AG09319 (cell line): ENCODE results near the gene CATSPER3.

Experiments used
- DNase-seq: peaks from one replicate; pipeline ENCODE4 v3.0.0-alpha.2; 2010; ENCODE audit warnings: low read depth; ENCODE audit errors: extremely low read depth
- CTCF ChIP-seq: IDR thresholded peaks from 2 replicates; pipeline ENCODE4 v1.5.1; 2011; ENCODE audit warnings: low read depth, mild to moderate bottlenecking, inconsistent platforms, low read length, moderate library complexity

CATSPER3 gene

GRCh38 chr5:134967607-134968006 is at the start of gene CATSPER3:
Gene CATSPER3 (plus strand): TSS chr5:134967907. CDS start chr5:134967992, 85 bp downstream.
- DNase-seq = no peak
- TF ChIP-seq CTCF = no peak

DNA sequence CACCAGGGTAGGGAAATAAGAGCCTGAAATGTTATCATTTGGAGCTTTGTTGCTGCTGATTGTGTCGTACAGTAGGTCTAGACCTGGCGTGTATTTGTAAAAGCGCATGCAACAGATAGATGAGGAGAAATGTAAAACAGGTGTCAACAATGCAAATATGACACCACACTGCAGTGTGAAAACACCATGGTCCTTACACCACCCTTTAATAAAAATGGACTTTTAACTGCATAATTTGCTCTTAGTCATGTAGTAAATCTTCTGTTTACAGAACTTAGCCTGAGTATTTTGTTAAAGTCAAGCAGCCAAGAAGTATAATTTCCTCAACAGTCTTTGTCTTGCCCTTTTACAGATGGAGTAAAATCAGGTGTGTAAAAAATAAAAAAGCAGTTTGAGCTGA is 48.8 kb upstream of the CATSPER3 start:
- TF ChIP-seq CTCF = no peak
- no peak for DNase-seq

GRCh38 chr5:134920848-134921575 is 46.7 kb upstream of the CATSPER3 start:
- no peak for DNase-seq

GRCh38 chr5:134932508-134932907 is 35.2 kb upstream of the CATSPER3 start:
- no peak for TF ChIP-seq CTCF
- DNase-seq = no peak

More at GRCh38 chr5:134920848-134921575, 46.7 kb upstream of the CATSPER3 start:
- TF ChIP-seq CTCF = no peak

GRCh38 chr5:134934202-134934601 is 33.5 kb upstream of the CATSPER3 start:
- TF ChIP-seq CTCF = no peak
- DNase-seq = no peak

DNA sequence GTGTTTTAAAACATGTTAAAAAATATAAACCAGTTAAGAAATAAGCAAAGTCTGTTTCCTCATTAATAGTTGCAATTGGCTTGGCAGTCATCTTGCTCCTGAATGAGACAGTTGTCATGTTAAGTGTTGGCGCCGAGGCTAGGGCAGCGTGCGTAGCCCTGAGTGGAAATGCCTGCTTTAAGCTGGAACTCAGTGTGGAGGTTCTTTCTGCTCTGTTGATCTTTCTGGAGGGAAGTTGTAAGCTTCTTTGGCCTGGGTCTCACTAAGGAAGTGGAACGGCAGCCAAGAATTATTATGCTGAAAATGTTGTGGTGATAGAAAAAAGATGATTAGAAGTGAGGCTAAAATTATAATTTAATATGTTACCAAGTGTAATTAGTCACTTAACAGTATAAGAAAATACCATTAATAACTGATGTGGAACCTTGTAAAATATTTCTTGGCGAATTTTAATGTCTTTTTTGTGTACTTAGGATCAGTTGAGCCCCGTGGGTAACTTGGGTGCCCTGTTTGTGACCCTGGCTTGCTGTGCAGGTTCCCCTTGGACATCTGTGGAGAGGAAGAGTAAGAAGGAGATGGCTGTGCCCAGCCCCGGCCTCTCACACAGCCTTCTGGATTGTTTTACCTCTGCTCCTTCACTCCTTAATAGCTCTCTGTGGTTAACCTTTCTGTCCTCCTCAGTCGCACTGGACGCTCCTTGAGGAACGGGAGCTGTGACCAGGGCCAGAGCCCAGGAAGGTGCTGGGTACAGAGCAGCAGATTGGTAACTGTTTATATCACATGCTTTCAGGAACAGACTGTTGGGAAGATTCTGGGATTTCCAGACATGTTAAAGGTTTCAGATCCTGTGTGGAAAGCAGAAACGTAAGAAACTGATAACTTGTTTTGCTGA is 31.8 kb upstream of the CATSPER3 start:
- DNase-seq = no peak
- TF ChIP-seq CTCF = no peak

GRCh38 chr5:134937526-134937925 is 30.2 kb upstream of the CATSPER3 start:
- no peak for TF ChIP-seq CTCF

More at GRCh38 chr5:134937526-134937925, 30.2 kb upstream of the CATSPER3 start:
- DNase-seq = no peak
